Panc1 (cell line): ENCODE results near the gene GLRA3. TPM values are rescaled to one million over a fixed set of nuclear protein-coding genes. Genes with fewer than 3 reads are reported as not detected.

Experiments
- ATAC-seq: fragments of 200-7000 bp; cut with Tn5 transposase; 2 replicates; pipeline ENCODE4 v1.9.1; 2020; ENCODE audit warnings: mild to moderate bottlenecking, moderate library complexity
- Bru-seq: library from RNA; stranded (reverse); fragments of 400-500 nt; gene quantifications from one replicate; lab custom pipeline; 2021; lab: Mats Ljungman, UMichigan
- BruChase-seq, 2 experiments: library from RNA; stranded (reverse); fragments of 400-500 nt; gene quantifications; one replicate each; lab custom pipeline; 2021; lab: Mats Ljungman, UMichigan
- BruUV-seq: library from RNA; stranded (reverse); fragments of 400-500 nt; replicated peaks from 2 replicates; lab custom pipeline; 2021; lab: Mats Ljungman, UMichigan
- CTCF ChIA-PET: fragments of 300-600 bp; sonication (Branson Sonifier 250); formaldehyde crosslinking; loops from one replicate; lab custom pipeline; 2022; ENCODE audit warnings: antibody characterized with exemption; lab: Charles Lee
- POLR2A ChIA-PET: fragments of 300-600 bp; sonication (Branson Sonifier 250); formaldehyde crosslinking; loops from one replicate; lab custom pipeline; 2022; ENCODE audit warnings: antibody characterized with exemption; lab: Charles Lee
- DNase-seq: peaks from one replicate; pipeline ENCODE4 v3.0.0-alpha.2; 2010; ENCODE audit warnings: low read depth, low spot score
- H3K27ac ChIP-seq: 2 replicates; pipeline ENCODE4 v1.5.1; 2011; ENCODE audit warnings: mild to moderate bottlenecking, low read length, inconsistent platforms
- H3K27me3 ChIP-seq: fragments of 200-500 bp; sonication (Bioruptor generic); 2 replicates; pipeline ENCODE4 v1.6.0; 2014; ENCODE audit warnings: low read length, inconsistent platforms; ENCODE audit not compliant: control insufficient read depth, insufficient read depth
- H3K36me3 ChIP-seq: fragments of 200-500 bp; sonication (Bioruptor generic); 2 replicates; pipeline ENCODE4 v1.5.1; 2014; ENCODE audit warnings: inconsistent platforms, mild to moderate bottlenecking, low read length, moderate library complexity; ENCODE audit not compliant: control insufficient read depth, insufficient read depth
- H3K4me1 ChIP-seq: 2 replicates; pipeline ENCODE4 v1.5.1; 2011; ENCODE audit warnings: inconsistent platforms, mild to moderate bottlenecking, low read length, moderate library complexity; ENCODE audit not compliant: control insufficient read depth, insufficient read depth
- H3K4me3 ChIP-seq, 2 experiments: 2 replicates each; pipeline ENCODE4 v1.5.1; 2011 to 2012; ENCODE audit warnings: low read depth in 2 of 2, low read length in 2 of 2, mild to moderate bottlenecking in 2 of 2, inconsistent platforms in 1 of 2, moderate library complexity in 1 of 2
- H3K9me3 ChIP-seq: fragments of 200-500 bp; sonication (Bioruptor generic); 2 replicates; pipeline ENCODE4 v1.5.1; 2014; ENCODE audit warnings: low read depth, mild to moderate bottlenecking, inconsistent platforms, low read length, moderate library complexity; ENCODE audit not compliant: control insufficient read depth, insufficient read depth
- POLR2AphosphoS5 ChIP-seq: IDR thresholded peaks from 2 replicates; pipeline ENCODE4 v1.6.1; 2012; ENCODE audit warnings: mild to moderate bottlenecking, low read depth, low read length, moderate library complexity
- SIN3A ChIP-seq: IDR thresholded peaks from 2 replicates; pipeline ENCODE4 v1.6.1; 2012; ENCODE audit warnings: low read depth, mild to moderate bottlenecking, low read length, moderate library complexity, borderline replicate concordance; ENCODE audit not compliant: insufficient read depth
- TCF7L2 ChIP-seq: IDR thresholded peaks from 2 replicates; pipeline ENCODE4 v1.6.1; 2011; ENCODE audit warnings: mild to moderate bottlenecking, low read depth, low read length, inconsistent platforms
- in situ Hi-C: cut with HindIII; loops from 2 replicates; pipeline ENCODE4 v1.10.0; 2016; ENCODE audit warnings: low sequenced_read_pairs, low pct_unique_long_range_greater_than_20kb
- intact Hi-C: fragments of 100-400 bp; cut with micrococcal nuclease; formaldehyde crosslinking; loops from one replicate; pipeline ENCODE4 v1.10.0; 2022; ENCODE audit not compliant: unreplicated experiment
- long read RNA-seq: library from polyadenylated mRNA; unstranded; transcript quantifications from one replicate; pipeline ENCODE4 v2.0.0, GENCODE V29; 2021; ENCODE audit not compliant: unreplicated experiment
- polyA plus RNA-seq: library from polyadenylated mRNA; unstranded; fragments of >200 nt; gene quantifications from one replicate; pipeline ENCODE4 v1.2.1, GENCODE V29; 2012; ENCODE audit warnings: missing spikeins; ENCODE audit not compliant: insufficient read length
- total RNA-seq: library from RNA; stranded (reverse); gene quantifications from one replicate; pipeline ENCODE4 v1.2.1, GENCODE V29; 2021; ENCODE audit not compliant: unreplicated experiment
- TF ChIP-seq, protein P1 (sequence below), 2 experiments: IDR thresholded peaks; 2 replicates each; pipeline ENCODE4 v1.6.1; 2011 to 2012; ENCODE audit warnings: low read depth in 2 of 2, control low read depth in 1 of 2, low read length in 1 of 2, mild to moderate bottlenecking in 1 of 2, moderate library complexity in 1 of 2; ENCODE audit not compliant: insufficient read depth in 1 of 2
- TF ChIP-seq, protein P2 (sequence below): fragments of 450-650 bp; IDR thresholded peaks from 2 replicates; pipeline ENCODE4 v1.5.1; 2017; ENCODE audit warnings: mild to moderate bottlenecking

The GLRA3 gene
- total RNA-seq (not detected), Bru-seq, nascent RNA (not detected), BruChase-seq, experiment 1, labeled RNA remaining after a 2-hour chase (percentile 0 among the genes with signal in this experiment), BruChase-seq, experiment 2, labeled RNA remaining after a 6-hour chase (not detected)
- not detected for polyA plus RNA-seq
- long read RNA-seq: 0 reads

- in situ Hi-C loops (no loop called here), intact Hi-C loops (no loop called here)
- ChIA-PET CTCF (no interaction called here), POLR2A (no interaction called here)
- BruUV-seq: no TSS peak
- Histone ChIP-seq H3K9me3 (no peaks in the 10 kb centered on the region), H3K27ac (no peak within 1 kb of the TSS), H3K36me3 (no peaks in the 10 kb centered on the region), H3K27me3 (no peaks in the 10 kb centered on the region), H3K4me3 (no peak within 1 kb of the TSS; a peak in 1 of 4 replicates), H3K4me1 (no peaks in the 10 kb centered on the region)
- TF ChIP-seq SIN3A (no peak), TCF7L2 (no peak)
- TF ChIP-seq, protein P1, sequence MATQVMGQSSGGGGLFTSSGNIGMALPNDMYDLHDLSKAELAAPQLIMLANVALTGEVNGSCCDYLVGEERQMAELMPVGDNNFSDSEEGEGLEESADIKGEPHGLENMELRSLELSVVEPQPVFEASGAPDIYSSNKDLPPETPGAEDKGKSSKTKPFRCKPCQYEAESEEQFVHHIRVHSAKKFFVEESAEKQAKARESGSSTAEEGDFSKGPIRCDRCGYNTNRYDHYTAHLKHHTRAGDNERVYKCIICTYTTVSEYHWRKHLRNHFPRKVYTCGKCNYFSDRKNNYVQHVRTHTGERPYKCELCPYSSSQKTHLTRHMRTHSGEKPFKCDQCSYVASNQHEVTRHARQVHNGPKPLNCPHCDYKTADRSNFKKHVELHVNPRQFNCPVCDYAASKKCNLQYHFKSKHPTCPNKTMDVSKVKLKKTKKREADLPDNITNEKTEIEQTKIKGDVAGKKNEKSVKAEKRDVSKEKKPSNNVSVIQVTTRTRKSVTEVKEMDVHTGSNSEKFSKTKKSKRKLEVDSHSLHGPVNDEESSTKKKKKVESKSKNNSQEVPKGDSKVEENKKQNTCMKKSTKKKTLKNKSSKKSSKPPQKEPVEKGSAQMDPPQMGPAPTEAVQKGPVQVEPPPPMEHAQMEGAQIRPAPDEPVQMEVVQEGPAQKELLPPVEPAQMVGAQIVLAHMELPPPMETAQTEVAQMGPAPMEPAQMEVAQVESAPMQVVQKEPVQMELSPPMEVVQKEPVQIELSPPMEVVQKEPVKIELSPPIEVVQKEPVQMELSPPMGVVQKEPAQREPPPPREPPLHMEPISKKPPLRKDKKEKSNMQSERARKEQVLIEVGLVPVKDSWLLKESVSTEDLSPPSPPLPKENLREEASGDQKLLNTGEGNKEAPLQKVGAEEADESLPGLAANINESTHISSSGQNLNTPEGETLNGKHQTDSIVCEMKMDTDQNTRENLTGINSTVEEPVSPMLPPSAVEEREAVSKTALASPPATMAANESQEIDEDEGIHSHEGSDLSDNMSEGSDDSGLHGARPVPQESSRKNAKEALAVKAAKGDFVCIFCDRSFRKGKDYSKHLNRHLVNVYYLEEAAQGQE (IDR thresholded peaks at IDR 0.05; ENCODE audit: insufficient read depth in 1 of 2, low read depth in 2 of 2, low read length in 1 of 2): peak in 1 of 2 experiments; percentile 60; a peak in 2 of 4 replicates
- no peak for DNase-seq
- ATAC-seq: no peak
Observed at GRCh38 chr4:174828845-174829701, at the start of gene GLRA3. TSS of gene GLRA3 (minus strand) at chr4:174829247. CDS start at chr4:174828811, 436 bp downstream.

- Histone ChIP-seq H3K27ac (no peak overlapping the region), H3K36me3 (no peaks in the 10 kb centered on the region), H3K27me3 (no peaks in the 10 kb centered on the region), H3K4me1 (no peaks in the 10 kb centered on the region), H3K9me3 (no peaks in the 10 kb centered on the region), H3K4me3 (no peak overlapping the region)
- CTCF ChIA-PET: no interaction called here
- no peak for TF ChIP-seq POLR2AphosphoS5
- TF ChIP-seq, protein P1 (IDR thresholded peaks at IDR 0.05; ENCODE audit: insufficient read depth in 1 of 2, low read depth in 2 of 2, low read length in 1 of 2): no peak
- TF ChIP-seq TCF7L2: no peak
- TF ChIP-seq, protein P2, sequence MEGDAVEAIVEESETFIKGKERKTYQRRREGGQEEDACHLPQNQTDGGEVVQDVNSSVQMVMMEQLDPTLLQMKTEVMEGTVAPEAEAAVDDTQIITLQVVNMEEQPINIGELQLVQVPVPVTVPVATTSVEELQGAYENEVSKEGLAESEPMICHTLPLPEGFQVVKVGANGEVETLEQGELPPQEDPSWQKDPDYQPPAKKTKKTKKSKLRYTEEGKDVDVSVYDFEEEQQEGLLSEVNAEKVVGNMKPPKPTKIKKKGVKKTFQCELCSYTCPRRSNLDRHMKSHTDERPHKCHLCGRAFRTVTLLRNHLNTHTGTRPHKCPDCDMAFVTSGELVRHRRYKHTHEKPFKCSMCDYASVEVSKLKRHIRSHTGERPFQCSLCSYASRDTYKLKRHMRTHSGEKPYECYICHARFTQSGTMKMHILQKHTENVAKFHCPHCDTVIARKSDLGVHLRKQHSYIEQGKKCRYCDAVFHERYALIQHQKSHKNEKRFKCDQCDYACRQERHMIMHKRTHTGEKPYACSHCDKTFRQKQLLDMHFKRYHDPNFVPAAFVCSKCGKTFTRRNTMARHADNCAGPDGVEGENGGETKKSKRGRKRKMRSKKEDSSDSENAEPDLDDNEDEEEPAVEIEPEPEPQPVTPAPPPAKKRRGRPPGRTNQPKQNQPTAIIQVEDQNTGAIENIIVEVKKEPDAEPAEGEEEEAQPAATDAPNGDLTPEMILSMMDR: no peak
- TF ChIP-seq SIN3A: no peak
- ATAC-seq (no peak), DNase-seq (no peak)
- in situ Hi-C loops (no loop called here), intact Hi-C loops (loop anchor here (5.0 kb wide), 1 partner anchor 662 kb away; no protein-coding TSS in a partner anchor)
- POLR2A ChIA-PET: no interaction called here
- BruUV-seq: no TSS peak
Observed at GRCh38 chr4:174874898-174875297, 45.9 kb upstream of the GLRA3 start.
